ENCODE measurements around the gene ATG2B.

Gene ATG2B

DNA sequence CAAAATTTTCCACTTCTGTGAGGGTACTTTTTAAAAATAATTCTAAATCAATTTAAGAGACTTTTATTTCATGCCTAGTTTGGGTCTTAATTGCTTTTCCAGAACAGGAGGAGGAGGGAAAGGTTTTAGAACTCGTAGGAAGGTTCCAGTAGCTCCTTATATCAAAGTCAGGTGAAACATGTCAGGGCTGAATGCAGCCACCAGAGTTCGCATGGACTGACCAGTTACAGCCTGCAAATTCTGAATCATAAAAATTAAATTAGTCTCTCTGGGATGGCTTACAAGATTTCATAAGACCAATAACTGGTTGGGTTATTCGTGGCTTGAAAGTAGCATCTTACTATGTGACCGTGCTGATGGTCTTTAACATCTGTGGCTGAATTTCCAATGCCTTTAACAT, 106.7 kb downstream of the ATG2B start:
- Histone ChIP-seq H3K27me3 (ENCODE audit: insufficient read depth, low read length, poor library complexity, severe bottlenecking) (no peaks in the 10 kb centered on the region), H3K79me2 (ENCODE audit: insufficient read depth, low read length) (no peaks in the 10 kb centered on the region), H3K4me2 (ENCODE audit: low read depth, low read length, poor library complexity, severe bottlenecking) (no peak overlapping the region), H3K9me3 (ENCODE audit: insufficient read depth, low read depth, low read length) (no peaks in the 10 kb centered on the region; the same call in 1 of the 2 replicates), H3K36me3 (ENCODE audit: insufficient read depth, low read length) (no peaks in the 10 kb centered on the region), H2AFZ (ENCODE audit: low read length) (no peak overlapping the region), H3K4me1 (ENCODE audit: insufficient read depth, low read length, poor library complexity, severe bottlenecking) (no peaks in the 10 kb centered on the region), H3K4me3 (ENCODE audit: low read length, poor library complexity, severe bottlenecking) (no peak overlapping the region), H3K9ac (ENCODE audit: low read depth, low read length, poor library complexity, severe bottlenecking) (no peak overlapping the region), H3F3A (ENCODE audit: low read depth) (no peaks in the 10 kb centered on the region), H3K9me2 (replicated peaks; ENCODE audit: low read depth, low read length) (no peaks in the 10 kb centered on the region), H4K20me1 (ENCODE audit: insufficient read depth, low read length, poor library complexity, severe bottlenecking) (no peaks in the 10 kb centered on the region)
- TF ChIP-seq, protein P1, sequence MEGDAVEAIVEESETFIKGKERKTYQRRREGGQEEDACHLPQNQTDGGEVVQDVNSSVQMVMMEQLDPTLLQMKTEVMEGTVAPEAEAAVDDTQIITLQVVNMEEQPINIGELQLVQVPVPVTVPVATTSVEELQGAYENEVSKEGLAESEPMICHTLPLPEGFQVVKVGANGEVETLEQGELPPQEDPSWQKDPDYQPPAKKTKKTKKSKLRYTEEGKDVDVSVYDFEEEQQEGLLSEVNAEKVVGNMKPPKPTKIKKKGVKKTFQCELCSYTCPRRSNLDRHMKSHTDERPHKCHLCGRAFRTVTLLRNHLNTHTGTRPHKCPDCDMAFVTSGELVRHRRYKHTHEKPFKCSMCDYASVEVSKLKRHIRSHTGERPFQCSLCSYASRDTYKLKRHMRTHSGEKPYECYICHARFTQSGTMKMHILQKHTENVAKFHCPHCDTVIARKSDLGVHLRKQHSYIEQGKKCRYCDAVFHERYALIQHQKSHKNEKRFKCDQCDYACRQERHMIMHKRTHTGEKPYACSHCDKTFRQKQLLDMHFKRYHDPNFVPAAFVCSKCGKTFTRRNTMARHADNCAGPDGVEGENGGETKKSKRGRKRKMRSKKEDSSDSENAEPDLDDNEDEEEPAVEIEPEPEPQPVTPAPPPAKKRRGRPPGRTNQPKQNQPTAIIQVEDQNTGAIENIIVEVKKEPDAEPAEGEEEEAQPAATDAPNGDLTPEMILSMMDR (conservative IDR thresholded peaks at IDR 0.05; ENCODE audit: low read length), result no peak
- TF ChIP-seq EZH2phosphoT487 (IDR thresholded peaks at IDR 0.05; ENCODE audit: borderline replicate concordance), result no peak

DNA sequence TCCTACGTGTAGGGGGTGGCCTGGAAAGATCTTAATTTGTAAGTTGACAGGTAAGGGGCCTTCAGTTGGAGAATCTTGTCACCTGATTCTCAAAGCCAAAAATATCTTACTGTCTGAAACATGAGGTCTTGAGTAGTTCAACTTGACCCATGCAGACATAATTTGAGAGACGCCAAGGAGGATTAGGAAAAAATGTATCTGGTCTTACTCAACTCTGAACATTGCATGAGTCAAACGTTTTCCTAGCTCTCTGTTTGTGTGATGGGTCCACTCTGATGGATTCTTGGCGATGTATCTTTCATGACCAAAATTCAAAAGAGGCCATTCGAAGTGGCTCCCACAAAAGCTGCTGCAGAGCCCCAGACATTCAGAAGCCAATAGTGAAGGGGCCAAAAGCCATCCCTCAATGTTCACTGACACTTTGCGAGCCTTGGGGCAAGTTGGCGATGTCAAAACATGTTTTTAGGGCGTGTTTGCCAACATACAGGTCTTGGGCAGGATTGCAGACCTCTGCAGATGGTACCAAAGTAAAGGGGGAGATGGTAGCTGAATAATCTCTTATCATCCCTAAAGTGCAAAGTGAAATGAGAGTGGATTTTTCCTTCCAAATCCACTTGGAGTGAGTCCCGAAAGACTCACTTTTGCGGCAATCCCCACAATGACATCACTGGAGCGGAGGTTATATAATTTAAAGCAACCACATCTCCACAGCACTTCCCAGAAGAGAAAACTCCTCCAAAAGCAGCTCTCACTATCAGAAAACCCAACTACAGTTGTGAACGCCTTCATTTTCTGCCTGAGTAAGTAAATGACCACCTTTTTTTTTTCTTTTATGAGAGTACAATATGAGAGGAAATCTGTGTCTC, 107.4 kb downstream of the ATG2B start, which contains the start of gene BDKRB1:
Gene BDKRB1 (plus strand): TSS at position 710 of the 866 bp plus-strand sequence. CDS start 7,473 bp downstream, outside the sequence.
- TF ChIP-seq EZH2phosphoT487 (IDR thresholded peaks at IDR 0.05; ENCODE audit: borderline replicate concordance), result no peak
- TF ChIP-seq, protein P1 (conservative IDR thresholded peaks at IDR 0.05; ENCODE audit: low read length), result no peak
- no peaks in the 10 kb centered on the region for H3K36me3 ChIP-seq (ENCODE audit: insufficient read depth, low read length)
- no peaks in the 10 kb centered on the region for H3F3A ChIP-seq (ENCODE audit: low read depth)
- no peak within 1 kb of the TSS for H3K4me2 ChIP-seq (ENCODE audit: low read depth, low read length, poor library complexity, severe bottlenecking)
- H3K27me3 ChIP-seq (ENCODE audit: insufficient read depth, low read length, poor library complexity, severe bottlenecking), result no peaks in the 10 kb centered on the region
- no peak within 1 kb of the TSS for H2AFZ ChIP-seq (ENCODE audit: low read length)
- H3K9me3 ChIP-seq (ENCODE audit: insufficient read depth, low read depth, low read length), result no peaks in the 10 kb centered on the region; the same call in 1 of the 2 replicates
- H3K4me3 ChIP-seq (ENCODE audit: low read length, poor library complexity, severe bottlenecking), result no peak within 1 kb of the TSS
- no peaks in the 10 kb centered on the region for H3K79me2 ChIP-seq (ENCODE audit: insufficient read depth, low read length)
- H3K4me1 ChIP-seq (ENCODE audit: insufficient read depth, low read length, poor library complexity, severe bottlenecking), result no peaks in the 10 kb centered on the region
- H4K20me1 ChIP-seq (ENCODE audit: insufficient read depth, low read length, poor library complexity, severe bottlenecking), result no peaks in the 10 kb centered on the region
- H3K9me2 ChIP-seq (replicated peaks; ENCODE audit: low read depth, low read length), result no peaks in the 10 kb centered on the region
- H3K9ac ChIP-seq (ENCODE audit: low read depth, low read length, poor library complexity, severe bottlenecking), result no peak within 1 kb of the TSS

DNA sequence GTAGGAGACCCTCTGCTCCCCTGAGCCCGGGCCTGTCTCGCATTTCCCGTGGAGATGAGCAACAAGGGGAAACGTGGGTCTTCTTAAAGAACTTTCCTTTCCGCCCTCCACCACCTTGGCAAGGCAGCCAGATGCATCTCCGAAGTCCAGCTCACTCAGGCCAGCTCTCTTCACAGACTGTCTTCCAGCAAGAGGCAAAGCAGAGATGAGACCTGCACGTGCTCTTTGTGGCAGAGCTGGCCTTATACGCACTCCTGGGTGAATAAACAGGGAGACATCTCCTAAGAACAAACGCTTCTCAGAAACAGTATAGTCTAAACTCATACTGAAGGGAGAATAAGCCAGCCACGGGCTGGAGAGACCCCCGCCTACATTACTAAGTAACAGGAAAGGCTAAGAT, 108.5 kb downstream of the ATG2B start:
- no peaks in the 10 kb centered on the region for H4K20me1 ChIP-seq (ENCODE audit: insufficient read depth, low read length, poor library complexity, severe bottlenecking)
- no peak overlapping the region for H3K9ac ChIP-seq (ENCODE audit: low read depth, low read length, poor library complexity, severe bottlenecking)
- H3K9me3 ChIP-seq (ENCODE audit: insufficient read depth, low read depth, low read length), result no peaks in the 10 kb centered on the region; the same call in 1 of the 2 replicates
- no peak overlapping the region for H3K4me3 ChIP-seq (ENCODE audit: low read length, poor library complexity, severe bottlenecking)
- no peaks in the 10 kb centered on the region for H3F3A ChIP-seq (ENCODE audit: low read depth)
- TF ChIP-seq EZH2phosphoT487 (IDR thresholded peaks at IDR 0.05; ENCODE audit: borderline replicate concordance), result no peak
- TF ChIP-seq, protein P1 (conservative IDR thresholded peaks at IDR 0.05; ENCODE audit: low read length), result no peak
- no peaks in the 10 kb centered on the region for H3K27me3 ChIP-seq (ENCODE audit: insufficient read depth, low read length, poor library complexity, severe bottlenecking)
- no peaks in the 10 kb centered on the region for H3K79me2 ChIP-seq (ENCODE audit: insufficient read depth, low read length)
- H2AFZ ChIP-seq (ENCODE audit: low read length), result no peak overlapping the region
- H3K4me2 ChIP-seq (ENCODE audit: low read depth, low read length, poor library complexity, severe bottlenecking), result no peak overlapping the region
- no peaks in the 10 kb centered on the region for H3K9me2 ChIP-seq (replicated peaks; ENCODE audit: low read depth, low read length)
- no peaks in the 10 kb centered on the region for H3K4me1 ChIP-seq (ENCODE audit: insufficient read depth, low read length, poor library complexity, severe bottlenecking)
- H3K36me3 ChIP-seq (ENCODE audit: insufficient read depth, low read length), result no peaks in the 10 kb centered on the region

All from Loucy (cell line).